Measurements from ENCODE around the gene PRRT2. TPM values are rescaled to one million over a fixed set of nuclear protein-coding genes. Genes with fewer than 3 reads are reported as not detected.

Gene PRRT2
- 10 to 100 TPM in 1 of 4 donors, 1 to 10 TPM in 3; 4.2 to 13.5 (median 6.0) TPM for total RNA-seq

GRCh38 chr16:29811896-29812665 is at the start of gene PRRT2:
PRRT2 (plus strand) TSS chr16:29812193; CDS start chr16:29813055, 862 bp downstream.
- H3K4me1 ChIP-seq = peaks cover 9 to 87% (median 59%) of the 10 kb centered on the region in 3 donors
- ATAC-seq = no peak
- H3K27me3 ChIP-seq = no peaks in the 10 kb centered on the region
- peak within 1 kb of the TSS; percentile 58 to 73 for H3K4me3 ChIP-seq
- no peak for TF ChIP-seq EP300 (IDR thresholded peaks at IDR 0.05)
- peak in 1 of 2 donors; percentile 12 for TF ChIP-seq POLR2A (IDR thresholded peaks at IDR 0.05)
- TF ChIP-seq CTCF (IDR thresholded peaks at IDR 0.05) = no peak
- peak; percentile 47 for TF ChIP-seq POLR2AphosphoS5 (IDR thresholded peaks at IDR 0.05)
- H3K36me3 ChIP-seq = peaks cover 0 to 21% of the 10 kb centered on the region in 2 donors
- no peaks in the 10 kb centered on the region for H3K9me3 ChIP-seq
- peak within 1 kb of the TSS; percentile 83 to 98 (median 98) for H3K27ac ChIP-seq
- 0% methylated on average over 8 to 14 of the region's 69 CpGs for WGBS, 2 donors (ENCODE audit: low coverage in 1 of 2)

GRCh38 chr16:29763326-29763725 is 48.7 kb upstream of the PRRT2 start:
- 45 to 74% methylated on average over 4 to 6 of the region's 6 CpGs for WGBS, 2 donors (ENCODE audit: low coverage in 1 of 2)
- no peaks in the 10 kb centered on the region for H3K9me3 ChIP-seq
- no peak overlapping the region for H3K27ac ChIP-seq
- ATAC-seq = no peak
- H3K36me3 ChIP-seq = no peaks in the 10 kb centered on the region
- H3K27me3 ChIP-seq = peaks cover 7% of the 10 kb centered on the region
- no peak overlapping the region for H3K4me3 ChIP-seq
- TF ChIP-seq CTCF (IDR thresholded peaks at IDR 0.05) (no peak), EP300 (IDR thresholded peaks at IDR 0.05) (no peak), POLR2A (IDR thresholded peaks at IDR 0.05) (no peak), POLR2AphosphoS5 (IDR thresholded peaks at IDR 0.05) (no peak)
- no peaks in the 10 kb centered on the region for H3K4me1 ChIP-seq

- TF ChIP-seq CTCF (IDR thresholded peaks at IDR 0.05) (no peak), EP300 (IDR thresholded peaks at IDR 0.05) (no peak), POLR2A (IDR thresholded peaks at IDR 0.05) (no peak), POLR2AphosphoS5 (IDR thresholded peaks at IDR 0.05) (no peak)
- H3K9me3 ChIP-seq = no peaks in the 10 kb centered on the region
- no peaks in the 10 kb centered on the region for H3K4me1 ChIP-seq
- no peak overlapping the region for H3K27ac ChIP-seq
- 57 to 69% methylated on average over 5 to 10 of the region's 15 CpGs for WGBS, 2 donors (ENCODE audit: low coverage in 1 of 2)
- no peak overlapping the region for H3K4me3 ChIP-seq
- peaks cover 7% of the 10 kb centered on the region for H3K27me3 ChIP-seq
- no peaks in the 10 kb centered on the region for H3K36me3 ChIP-seq
- ATAC-seq = no peak
Observed at GRCh38 chr16:29765167-29766032, 46.6 kb upstream of the PRRT2 start.

GRCh38 chr16:29766571-29766970 is 45.4 kb upstream of the PRRT2 start:
- Histone ChIP-seq H3K36me3 (no peaks in the 10 kb centered on the region), H3K27ac (no peak overlapping the region), H3K4me3 (no peak overlapping the region), H3K4me1 (no peaks in the 10 kb centered on the region), H3K27me3 (peaks cover 7% of the 10 kb centered on the region), H3K9me3 (no peaks in the 10 kb centered on the region)
- no peak for ATAC-seq
- TF ChIP-seq POLR2AphosphoS5 (IDR thresholded peaks at IDR 0.05) (no peak), POLR2A (IDR thresholded peaks at IDR 0.05) (no peak), CTCF (IDR thresholded peaks at IDR 0.05) (no peak), EP300 (IDR thresholded peaks at IDR 0.05) (no peak)
- 78 to 88% methylated on average over 1 to 3 of the region's 3 CpGs for WGBS, 2 donors (ENCODE audit: low coverage in 1 of 2)

All from gastroesophageal sphincter (tissue), 4 donors.